ENCODE measurements around the gene MPZL2.
A peak's percentile ranks its signal among the peaks of the same experiment; 100 is the strongest.
"Not testable (repeated sequence)": the region's sequence is repeated elsewhere in the genome, so short reads cannot be mapped to it uniquely, and the experiment has no call there.

The MPZL2 gene

DNA sequence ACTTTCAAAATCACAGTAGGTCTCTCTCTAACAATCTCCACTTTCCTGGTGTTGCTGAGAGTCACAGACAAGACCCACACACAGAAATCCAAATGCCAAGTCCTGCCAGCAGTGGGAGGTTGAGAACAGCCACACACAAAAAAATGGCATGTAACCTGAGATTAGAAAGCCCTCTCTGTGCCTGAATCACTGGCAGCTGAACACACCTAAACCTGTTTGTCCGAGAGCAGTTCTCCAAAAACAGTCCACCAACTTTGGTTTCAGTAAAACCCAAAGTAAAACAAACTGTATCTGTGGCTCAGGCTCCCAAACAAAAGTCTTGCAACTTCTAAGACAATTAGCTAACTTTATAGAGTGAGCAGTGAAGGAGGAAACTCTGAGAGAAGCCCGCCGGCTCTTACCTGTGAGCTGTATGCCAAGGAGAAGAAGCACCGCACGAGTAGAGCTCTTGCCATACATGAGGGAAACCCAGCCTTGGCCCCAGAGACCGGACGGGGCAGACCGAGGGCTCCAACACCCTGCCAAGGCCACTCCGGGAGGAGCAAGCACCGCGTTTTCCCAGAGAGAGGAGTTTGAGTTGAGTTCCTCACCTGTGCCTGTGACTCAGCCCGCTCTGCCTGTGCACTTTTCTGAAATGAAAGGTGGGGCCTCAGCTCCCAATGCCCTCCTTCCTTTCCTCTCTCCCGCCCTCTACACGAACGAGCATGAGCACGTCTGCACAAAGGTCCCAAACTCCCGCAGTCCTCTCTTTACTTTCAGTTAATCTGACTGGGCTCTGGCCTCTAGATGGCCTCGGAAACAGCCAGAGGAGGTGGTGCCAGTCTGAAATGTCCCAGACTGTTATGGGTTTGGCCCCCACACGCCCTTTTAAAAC, at the start of gene MPZL2:
Gene MPZL2 (minus strand): TSS at position 603 of the 874 bp plus-strand sequence. CDS start 144 bp downstream, at position 459.
- FAIRE-seq = no peak
- DNase-seq (ENCODE audit: low spot score) = no peak

GRCh38 chr11:118313242-118313641, 49.1 kb upstream of the MPZL2 start:
- DNase-seq (ENCODE audit: low spot score) (no peak), FAIRE-seq (no peak)

- DNase-seq (ENCODE audit: low spot score) (no peak), FAIRE-seq (no peak)
These were observed 48.2 kb upstream of the MPZL2 start for GRCh38 chr11:118312328-118312727.

- no peak for FAIRE-seq
- DNase-seq (ENCODE audit: low spot score) = no peak
These were observed 47.4 kb upstream of the MPZL2 start for GRCh38 chr11:118311518-118311917.

DNA sequence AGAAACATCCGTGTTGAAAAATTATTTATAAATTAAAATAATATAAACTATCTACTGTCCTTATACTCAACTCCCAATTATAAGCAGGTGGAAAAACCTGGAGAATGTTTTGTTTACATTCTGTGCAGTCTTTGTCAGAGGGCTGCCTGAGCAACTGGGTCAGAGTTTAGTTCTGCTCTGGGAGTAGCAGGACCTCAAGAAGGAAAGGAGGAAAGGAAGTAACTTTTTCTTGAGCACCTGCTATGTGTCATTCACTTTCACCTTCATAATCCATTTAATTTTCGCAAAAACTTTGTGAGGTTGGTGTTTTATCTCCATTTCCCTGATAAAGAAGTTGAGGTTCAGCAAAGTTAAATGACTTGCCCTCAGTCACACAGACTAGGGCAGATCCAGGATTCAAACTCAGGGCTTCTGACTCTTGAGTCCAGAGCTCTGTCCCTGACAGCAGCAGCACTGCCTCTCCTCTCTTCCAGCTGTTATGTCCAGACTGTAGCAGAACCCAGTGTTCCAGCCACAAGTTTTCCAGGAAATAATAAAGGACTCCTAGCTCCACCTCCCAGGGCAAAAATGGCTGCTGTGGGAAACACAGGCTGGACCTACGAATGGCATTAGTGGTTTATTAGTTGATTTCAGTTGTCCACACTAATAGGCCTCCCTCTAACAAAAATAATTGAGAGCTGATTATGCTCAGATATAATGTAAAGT, 46.8 kb upstream of the MPZL2 start:
- DNase-seq (ENCODE audit: low spot score) (no peak), FAIRE-seq (no peak)

DNA sequence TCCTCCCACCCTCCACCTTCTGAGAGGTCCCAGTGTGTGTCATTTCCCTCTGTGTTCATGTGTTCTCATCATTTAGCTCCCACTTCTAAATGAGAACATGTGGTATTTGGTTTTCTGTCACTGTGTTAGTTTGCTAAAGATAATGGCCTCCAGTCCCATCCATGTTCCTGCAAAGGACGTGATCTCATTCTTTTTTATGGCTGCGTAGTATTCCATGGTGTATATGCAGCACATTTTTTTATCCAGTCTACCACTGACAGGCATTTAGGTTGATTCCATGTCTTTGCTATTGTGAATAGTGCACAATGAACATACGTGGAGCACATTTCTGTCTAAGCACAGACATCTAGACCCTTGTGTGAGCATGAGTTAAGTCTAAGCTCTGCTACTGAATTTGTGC, 46.2 kb upstream of the MPZL2 start:
- DNase-seq (ENCODE audit: low spot score) = no peak

DNA sequence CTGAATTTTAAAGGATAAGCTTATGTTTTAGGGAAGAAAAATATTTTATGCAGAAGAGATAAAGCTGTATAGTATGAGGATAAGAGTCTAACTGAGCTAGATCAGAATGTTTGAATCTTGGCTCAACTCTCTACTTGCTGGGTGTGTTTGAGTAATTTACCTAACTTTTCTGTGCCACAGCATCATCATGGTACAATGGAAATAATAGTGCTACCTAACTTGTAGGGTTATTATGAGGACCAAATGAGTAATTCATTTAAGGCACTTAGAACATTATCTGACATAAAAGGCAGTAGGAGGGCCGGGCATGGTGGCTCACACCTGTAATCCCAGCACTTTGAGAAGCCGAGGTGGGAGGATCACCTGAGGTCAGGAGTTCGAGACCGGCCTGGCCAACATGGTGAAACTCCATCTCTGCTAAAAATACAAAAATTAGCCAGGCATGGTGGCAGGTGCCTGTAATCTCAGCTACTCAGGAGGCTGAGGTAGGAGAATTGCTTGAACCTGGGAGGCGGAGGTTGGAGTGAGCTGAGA, 45.0 kb upstream of the MPZL2 start:
- DNase-seq (ENCODE audit: low spot score); FAIRE-seq: not testable (repeated sequence)

More for the DNA sequence above, 46.2 kb upstream of the MPZL2 start:
- no peak for FAIRE-seq

DNA sequence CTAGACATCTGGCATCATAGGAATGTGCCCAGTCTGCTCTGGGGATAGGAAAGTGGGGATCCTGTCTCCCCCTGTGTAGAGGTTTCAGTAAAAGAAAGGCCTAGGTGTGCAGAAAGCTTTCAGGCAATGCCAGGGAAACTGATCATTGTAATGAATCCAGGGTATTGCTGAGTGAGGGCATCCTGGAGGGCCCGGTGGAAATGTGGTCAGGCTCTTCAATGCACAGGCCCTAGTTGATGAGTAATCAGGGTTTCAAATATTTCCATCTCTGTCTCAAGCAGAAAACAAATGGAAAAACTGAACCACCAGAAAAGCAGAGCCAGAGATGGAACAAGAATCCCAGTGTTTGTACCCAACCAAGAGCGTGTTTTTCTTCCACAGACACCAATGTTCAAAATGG, 42.5 kb upstream of the MPZL2 start:
- no peak for FAIRE-seq
- DNase-seq (ENCODE audit: low spot score) = no peak

DNA sequence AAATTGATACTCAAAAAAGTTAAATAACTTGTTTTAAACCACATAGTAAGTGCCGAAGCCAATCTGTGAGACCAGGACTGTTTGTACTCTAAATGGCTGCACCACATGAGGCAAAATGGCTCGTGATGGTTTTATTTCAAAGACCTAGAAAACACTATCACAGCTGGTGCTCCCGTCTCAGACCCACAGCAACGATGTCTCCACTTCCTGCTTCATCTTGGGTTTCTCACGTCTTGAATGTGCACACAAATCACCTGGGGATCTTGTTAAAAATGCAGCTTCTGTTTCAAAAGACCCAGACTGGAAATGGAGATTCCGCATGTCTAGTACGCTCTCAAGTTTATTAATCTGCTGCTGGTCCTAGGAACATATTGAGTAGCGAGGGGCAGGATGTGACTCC, 41.6 kb upstream of the MPZL2 start:
- no peak for DNase-seq (ENCODE audit: low spot score)
- no peak for FAIRE-seq

- DNase-seq (ENCODE audit: low spot score) = no peak
- FAIRE-seq = no peak
These were observed 40.6 kb upstream of the MPZL2 start, which contains the start of gene CD3E for GRCh38 chr11:118304568-118305248. Gene CD3E (plus strand): TSS chr11:118304730. CDS start chr11:118304953, 223 bp downstream.

DNA sequence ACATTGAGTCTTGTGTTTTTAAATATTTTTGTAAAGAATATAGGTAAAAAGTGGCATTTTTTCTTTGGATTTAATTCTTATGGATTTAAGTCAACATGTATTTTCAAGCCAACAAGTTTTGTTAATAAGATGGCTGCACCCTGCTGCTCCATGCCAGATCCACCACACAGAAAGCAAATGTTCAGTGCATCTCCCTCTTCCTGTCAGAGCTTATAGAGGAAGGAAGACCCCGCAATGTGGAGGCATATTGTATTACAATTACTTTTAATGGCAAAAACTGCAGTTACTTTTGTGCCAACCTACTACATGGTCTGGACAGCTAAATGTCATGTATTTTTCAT, 40.1 kb upstream of the MPZL2 start:
- DNase-seq (ENCODE audit: low spot score) = no peak
- no peak for FAIRE-seq

DNA sequence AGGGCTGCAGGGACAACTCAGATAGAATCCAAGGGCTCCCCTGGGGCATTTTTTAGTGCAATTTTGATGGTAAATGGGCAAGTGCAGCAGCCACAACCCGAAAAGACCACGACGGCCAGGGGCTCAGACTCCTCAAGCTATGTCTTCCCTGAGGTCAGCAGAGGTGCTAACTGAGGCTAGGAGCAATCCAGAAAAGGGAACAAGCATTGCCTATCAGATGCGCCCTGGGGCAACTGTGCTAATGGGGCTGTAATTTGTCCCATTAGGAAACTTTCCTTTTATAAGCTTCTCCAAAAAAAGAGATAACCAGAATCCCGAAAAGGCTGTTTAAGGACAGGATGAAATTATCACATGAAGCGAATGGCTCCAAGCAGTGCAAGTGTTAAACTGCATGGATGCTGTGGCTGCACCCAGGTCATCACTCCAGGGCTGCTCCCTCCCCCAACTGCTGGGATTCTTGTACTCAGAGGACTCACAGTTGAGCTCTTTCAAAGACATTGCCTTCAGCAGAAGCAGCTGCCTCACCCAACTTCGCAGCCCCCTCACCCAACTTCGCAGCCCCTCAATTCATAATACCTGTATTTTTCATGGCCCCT, 37.6 kb upstream of the MPZL2 start:
- no peak for DNase-seq (ENCODE audit: low spot score)
- no peak for FAIRE-seq

DNA sequence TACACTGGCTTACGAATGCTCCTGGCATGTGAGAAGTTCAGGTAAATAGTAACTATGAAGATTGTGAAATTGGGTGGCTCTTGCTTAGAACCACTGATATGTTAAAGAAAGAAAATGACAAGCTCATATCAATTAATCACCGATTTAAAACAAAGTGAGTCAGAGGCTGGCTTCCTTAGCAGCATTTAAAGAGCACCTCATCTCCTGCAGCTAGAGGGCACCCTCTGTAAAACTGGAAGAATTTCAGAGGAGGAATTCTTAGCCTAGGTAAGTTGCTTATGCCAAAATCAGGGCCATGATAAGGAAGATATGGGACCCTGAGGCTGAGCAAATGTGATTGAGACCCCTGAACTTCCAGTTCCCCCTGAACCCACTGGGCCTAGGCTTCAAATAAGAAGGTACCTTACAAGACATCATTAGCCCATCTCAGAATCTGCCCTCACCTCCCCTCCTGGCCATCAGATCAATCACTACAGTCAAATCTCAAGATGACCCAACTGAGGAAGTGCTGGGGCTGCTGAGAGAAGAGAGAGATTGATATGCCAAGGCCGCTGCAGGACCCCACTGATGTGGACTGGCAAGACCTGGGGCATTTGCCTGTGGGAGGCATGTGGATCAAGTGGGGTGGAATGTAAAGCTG, 31.8 kb upstream of the MPZL2 start:
- DNase-seq (ENCODE audit: low spot score) (peak; percentile 11), FAIRE-seq (no peak)

DNA sequence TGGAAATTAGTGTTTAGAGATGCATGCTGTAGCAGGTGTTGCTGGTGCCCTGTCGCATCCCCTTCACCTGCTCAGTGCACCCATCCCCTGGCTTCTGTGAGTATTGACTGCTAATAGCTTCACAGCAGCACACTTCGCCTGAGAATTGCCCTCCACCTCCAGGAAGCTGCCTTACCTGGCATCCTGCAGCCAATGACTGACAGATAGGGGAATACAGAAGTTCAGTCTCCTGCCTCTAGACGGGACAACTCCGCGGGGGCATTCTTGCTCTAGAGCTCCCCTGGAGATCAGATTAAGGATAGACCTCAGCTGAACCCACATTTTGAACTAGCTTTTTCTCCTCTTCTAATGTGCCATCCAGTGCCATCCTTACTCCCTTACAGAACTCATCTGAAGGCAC, 31.1 kb upstream of the MPZL2 start:
- no peak for FAIRE-seq
- no peak for DNase-seq (ENCODE audit: low spot score)

DNA sequence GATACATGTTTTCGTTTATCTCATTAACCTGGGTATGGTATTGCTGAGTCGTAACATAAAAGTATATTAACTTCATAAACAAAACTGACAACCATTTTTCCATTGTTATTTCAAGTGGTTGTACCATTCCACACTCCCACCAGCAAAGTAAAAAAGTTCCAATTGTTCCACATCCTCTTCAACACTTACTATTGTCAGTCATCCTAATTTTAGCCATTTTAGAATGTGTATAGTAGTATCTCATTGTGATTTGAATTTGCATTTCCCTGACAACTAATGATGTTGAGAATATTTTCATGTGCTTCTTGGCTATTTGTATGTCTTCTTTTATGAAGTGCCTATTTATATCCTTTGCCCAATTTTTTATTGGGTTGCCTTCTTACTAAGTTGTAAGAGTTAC, 30.0 kb upstream of the MPZL2 start:
- FAIRE-seq = no peak
- no peak for DNase-seq (ENCODE audit: low spot score)

- no peak for DNase-seq (ENCODE audit: low spot score)
- FAIRE-seq = no peak
These were observed 27.5 kb upstream of the MPZL2 start for GRCh38 chr11:118291477-118292135.

DNA sequence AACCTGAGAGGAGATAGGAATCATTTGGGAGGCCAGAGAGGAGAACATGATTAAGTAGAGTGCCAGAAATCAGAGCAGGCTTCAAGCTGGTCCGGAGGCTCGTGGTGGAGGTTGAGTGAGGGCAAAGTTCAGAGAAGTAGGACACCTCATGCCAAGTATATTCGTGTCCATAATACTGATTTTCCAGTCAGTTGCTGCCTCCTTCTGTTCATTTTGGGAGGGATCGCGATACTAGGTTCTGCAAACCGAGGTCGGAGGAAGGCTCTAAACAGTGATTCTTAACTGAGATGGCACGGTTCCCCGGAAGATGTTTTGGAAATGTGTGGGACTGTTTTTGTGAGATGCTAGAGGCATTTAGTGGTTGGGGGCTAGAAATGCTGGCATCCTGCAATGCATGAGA, 26.8 kb upstream of the MPZL2 start:
- FAIRE-seq (no peak), DNase-seq (ENCODE audit: low spot score) (peak; percentile 9)

DNA sequence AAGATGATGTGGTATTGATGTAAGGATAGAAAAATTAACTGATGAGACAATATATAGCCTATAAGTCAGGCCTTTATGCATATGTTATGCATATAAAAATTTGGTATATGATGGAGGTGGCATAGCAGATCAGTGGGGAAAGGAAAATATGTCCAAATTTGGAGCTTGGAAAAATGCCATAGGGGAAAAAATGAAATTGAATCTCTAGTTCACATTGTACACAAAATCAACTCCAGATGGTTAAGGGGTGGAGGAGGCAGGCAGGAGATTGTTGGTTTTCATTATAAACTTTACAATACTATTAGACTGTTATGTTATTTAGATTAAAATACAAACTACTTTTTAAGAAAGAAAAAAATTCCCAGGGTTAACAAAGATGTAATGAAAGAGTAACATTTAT, 25.3 kb upstream of the MPZL2 start:
- DNase-seq (ENCODE audit: low spot score) = no peak
- FAIRE-seq = no peak

GRCh38 chr11:118287006-118287405, 22.9 kb upstream of the MPZL2 start:
- DNase-seq (ENCODE audit: low spot score) (no peak), FAIRE-seq (no peak)

GRCh38 chr11:118286545-118286944, 22.4 kb upstream of the MPZL2 start:
- no peak for DNase-seq (ENCODE audit: low spot score)
- no peak for FAIRE-seq
